HG03558 (cell line): ENCODE results near the gene SEC61B.
"Not testable (repeated sequence)": the region's sequence is repeated elsewhere in the genome, so short reads cannot be mapped to it uniquely, and the experiment has no call there.

Experiments used
- ATAC-seq: cut with Tn5 transposase; IDR thresholded peaks from one replicate; pipeline ENCODE4 v1.9.1; 2021; ENCODE audit warnings: moderate number of reproducible peaks; ENCODE audit not compliant: unreplicated experiment; ENCODE audit errors: extremely low read depth

The SEC61B gene

DNA sequence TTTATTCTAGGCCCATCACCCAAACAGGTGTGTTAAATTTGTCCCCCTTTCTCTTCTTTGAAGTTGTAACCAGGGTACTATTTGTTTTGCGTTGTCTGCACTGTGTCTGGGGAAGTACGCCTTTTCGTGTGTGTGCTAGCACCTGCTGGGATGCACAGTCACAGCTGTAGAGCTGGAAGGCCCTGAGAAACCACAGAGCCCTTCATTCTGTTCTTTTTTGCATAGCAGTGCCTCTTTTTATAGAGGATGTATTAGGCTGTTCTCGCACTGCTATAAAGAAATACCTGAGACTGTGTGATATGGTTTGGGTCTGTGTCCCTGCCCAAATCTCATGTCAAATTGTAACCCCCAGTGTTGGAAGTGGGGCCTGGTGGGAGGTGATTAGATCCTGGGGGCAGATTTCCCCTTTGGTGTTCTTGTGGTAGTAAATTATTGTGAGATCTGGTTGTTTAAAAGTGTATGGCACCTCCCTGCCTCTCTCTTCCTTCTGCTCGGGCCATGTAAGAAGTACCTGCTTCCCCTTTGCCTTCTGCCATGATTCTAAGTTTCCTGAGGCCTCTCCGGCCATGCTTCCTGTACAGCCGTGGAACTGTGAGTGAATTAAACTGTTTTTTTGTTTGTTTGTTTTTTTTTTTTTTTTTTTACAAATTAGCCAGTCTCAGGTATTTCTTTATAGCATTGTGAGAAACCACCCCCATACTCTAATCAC, 14.0 kb downstream of the SEC61B start:
- peak; percentile 90 for ATAC-seq

DNA sequence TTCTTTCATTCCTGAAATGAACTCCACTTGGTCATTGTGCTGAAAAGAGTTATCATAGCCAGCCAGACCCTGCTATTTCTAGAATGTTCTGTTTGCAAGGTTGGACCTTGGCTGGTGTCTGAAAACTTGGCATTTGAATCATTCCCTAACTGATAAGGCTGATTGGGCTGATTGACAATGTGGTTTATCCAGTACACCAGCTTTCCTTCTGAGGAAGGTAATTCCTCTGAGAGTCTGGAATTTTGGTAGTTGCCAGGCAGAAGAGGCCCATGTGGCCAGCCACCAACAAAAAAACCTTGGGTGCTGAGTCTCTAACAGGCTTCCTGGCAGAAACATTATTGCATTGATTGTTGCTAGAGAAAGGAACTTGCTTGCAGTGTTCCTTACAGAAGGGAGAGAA, 15.3 kb downstream of the SEC61B start:
- no peak for ATAC-seq

DNA sequence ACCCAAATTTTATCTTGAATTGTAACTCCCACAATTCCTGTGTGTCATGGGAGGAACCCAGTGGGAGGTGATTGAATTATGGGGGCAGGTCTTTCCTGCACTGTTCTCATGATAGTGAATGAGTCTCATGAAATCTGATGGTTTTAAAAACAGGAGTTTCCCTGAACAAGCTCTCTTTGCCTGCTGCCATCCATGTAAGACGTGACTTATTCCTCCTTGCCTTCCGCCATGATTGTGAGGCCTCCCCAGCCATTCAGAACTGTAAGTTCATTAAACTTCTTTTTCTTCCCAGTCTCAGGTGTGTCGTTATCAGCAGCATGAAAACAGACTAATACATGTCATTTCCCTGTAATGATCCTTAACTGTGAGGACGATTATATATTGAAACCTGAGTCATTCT, 15.8 kb downstream of the SEC61B start:
- ATAC-seq = not testable (repeated sequence)

DNA sequence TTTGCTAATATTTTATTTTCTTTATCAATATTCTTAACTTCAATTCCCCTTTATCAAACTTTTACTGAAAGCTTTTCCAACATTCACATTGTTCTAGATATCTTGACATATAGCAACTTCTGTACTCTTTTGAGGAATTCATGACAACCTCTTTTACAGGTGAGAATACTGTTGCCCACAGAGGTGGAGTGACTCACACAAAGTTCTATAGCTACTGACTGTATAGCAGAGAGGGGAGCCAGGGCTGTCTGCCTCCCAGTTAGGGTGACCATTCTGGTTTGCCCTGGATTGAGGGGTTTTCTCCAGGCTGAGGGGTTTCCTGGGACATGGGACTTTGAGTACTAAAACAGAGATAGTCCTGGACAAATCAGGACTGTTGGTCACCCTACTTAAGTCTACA, 16.2 kb downstream of the SEC61B start:
- ATAC-seq = no peak

DNA sequence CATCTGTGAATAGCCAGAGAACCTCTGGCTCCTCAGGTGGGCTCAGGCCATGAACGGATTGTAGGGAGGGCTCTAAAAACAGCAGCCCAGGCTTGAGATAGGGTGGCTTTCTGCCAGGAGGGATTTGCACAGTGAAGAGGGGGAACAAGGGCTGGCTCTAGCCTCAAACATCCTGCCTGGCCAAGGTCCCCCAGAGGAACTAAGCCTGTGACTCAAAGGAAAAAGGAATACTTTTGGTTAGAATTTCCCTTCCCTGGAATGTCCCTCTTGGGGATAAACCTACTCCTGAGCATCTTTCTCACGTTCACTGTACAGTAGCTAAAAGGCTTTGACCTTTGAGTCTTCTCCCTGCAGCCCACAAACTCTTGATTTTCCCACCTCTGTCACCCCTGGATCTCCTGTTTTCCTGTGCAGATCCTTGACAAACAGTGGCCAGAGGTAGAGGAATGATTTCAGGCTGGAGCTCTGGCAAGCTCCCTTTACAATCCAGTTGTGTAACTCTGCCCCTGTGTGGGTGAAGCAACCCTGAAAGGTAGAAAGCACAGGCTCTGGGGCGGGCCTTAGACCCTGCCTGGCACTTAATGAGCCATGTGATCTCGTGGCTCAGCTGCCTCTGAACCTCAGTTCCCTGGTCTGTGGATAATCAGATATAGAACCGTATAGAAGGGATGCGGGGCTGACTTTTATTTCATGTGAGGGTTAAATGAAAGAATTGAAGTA, 17.4 kb downstream of the SEC61B start:
- ATAC-seq = no peak

DNA sequence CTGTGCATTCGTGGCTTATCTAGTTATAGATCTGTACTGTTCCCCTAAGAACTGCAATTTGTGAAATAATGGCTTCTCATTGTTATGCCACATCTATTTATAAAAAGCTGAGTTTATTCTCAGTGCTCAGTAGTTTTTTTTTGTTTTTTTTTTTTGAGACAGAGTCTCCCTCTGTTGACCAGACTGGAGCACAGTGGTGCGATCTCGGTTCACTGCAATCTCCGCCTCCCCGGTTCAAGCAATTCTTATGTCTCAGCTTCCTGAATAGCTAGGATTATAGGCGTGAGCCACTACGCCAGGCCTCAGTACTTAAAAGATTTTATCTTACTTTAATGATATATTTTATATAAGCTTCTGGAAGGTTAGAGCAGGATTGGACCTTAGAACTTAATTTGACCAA, 19.0 kb downstream of the SEC61B start:
- no peak for ATAC-seq

DNA sequence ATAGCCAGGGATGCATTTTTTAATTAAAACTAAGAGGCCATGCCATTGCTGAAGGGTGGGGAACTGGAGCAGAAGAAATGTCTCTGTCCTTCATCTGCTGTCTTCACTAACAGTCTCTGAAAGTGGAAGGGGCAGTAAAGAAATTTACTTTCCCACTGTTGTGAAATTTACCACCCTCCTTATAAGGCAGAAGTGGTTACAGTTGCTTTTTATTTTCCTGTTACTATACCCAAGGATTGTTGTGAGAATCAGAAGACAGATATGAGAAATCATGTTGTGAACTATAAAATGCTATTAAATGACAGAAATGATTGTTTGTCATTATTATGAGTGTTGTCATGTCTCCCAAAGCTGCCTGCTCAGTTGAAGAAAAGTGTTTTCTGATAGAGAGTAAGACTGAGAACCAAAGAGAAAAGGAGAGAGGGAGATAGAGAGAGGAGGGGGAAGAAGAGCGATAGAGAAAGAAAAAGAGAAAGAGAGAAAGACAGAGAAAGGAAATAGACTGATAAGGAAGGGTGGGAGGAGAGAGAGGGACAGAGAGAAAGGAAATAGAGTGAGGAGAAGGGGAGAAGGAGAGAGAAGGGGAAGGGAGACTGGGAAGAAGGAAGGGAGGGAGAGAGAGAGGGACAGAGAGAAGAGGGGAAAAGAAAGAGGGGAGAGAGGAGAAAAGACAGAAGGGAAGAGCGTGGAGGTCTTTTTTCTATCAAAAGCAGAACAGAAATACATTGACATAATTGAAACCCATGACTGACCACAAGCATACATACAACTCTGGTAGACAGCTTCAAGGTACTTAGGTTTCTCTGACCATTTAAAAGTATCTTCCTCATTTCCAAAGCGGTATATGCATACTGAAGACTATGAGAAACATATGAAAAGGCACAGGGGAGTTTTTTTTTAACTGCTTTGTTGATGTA, 22.5 kb downstream of the SEC61B start:
- ATAC-seq = peak; percentile 82

DNA sequence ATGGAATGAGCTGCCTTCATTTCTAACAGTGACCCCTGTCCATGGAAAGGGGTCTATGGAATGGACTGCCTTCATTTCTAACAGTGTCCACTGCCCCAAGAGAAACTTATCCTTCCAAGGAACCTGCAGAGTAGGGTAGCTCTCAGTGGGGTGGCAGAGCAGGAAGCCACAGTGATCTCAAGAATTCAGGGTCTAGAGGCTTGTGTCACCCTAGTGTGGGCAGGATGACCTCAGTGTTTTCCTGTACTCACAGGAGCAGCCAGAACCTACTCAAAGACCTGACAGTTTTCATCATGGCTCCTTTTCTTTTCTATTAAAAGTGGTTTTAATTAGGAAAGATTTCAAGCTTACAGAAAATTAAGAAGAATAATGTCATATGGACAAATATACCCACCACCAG, 27.5 kb downstream of the SEC61B start:
- no peak for ATAC-seq

DNA sequence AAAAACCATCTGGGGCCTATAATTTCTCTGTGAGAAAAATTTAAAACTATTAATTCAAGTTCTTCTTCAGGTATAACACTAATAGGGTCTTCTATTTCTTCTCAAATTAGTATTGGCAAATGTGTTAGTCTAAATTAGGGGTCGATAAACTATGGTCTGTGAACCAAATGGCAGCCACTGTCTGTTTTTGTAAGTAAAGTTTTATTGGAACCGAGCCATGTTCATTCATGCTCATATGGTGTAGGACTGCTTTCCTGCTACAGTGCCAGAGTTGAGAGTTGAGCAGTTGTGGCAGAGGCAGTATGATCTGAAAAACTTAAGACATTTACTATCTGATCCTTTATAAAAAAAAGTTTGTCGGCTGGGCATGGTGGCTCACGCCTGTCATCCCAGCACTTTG, 29.1 kb downstream of the SEC61B start:
- no peak for ATAC-seq

DNA sequence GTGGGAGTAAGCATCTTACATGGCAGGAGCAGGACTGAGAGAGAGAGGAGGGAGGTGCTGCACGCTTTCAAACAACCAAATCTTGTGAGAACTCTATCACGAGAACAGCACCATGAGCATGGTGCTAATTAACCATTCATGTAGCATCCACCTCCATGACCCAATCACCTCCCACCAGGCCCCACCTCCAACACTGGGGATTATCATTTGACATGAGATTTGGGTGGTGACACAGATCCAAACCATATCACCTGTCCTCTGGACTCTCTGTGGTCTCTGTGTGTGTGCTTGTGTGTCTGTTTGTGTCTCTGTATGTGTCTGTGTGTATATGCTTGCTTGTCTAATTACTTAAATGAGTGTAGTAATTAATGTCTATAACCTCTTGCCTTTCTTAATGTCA, 31.1 kb downstream of the SEC61B start:
- peak; percentile 27 for ATAC-seq

DNA sequence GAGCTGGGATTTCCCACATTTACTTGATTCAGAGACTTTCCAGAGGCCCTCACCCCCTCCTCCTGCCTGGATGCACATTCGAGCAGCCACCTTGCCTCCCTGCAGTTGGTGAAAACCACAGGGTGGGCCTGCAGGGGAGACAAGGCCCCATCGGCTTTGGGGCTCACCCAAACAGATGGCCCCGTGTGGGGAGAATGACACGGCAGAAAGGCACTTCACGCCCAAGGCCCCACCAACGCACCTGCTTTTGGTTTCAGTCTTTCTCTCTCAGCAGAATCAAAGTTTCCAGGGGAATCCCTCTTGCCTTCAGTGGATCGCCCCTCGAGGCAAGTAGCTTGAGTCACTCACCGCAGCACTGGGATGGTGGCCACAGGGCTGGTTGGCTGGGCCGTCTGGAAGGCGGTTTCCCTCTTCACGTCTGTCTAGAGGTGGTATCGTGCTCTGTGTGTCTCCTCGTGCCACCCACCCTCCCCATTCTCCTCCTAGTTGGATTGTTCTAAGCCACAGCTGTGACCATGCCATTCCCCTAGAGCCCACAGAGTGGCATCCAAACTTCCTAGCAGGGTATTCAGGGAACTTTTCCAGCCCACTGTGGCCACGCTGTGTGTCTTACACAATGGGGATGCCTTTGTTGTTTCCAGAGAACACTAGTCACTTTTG, 31.8 kb downstream of the SEC61B start:
- ATAC-seq = peak; percentile 68

DNA sequence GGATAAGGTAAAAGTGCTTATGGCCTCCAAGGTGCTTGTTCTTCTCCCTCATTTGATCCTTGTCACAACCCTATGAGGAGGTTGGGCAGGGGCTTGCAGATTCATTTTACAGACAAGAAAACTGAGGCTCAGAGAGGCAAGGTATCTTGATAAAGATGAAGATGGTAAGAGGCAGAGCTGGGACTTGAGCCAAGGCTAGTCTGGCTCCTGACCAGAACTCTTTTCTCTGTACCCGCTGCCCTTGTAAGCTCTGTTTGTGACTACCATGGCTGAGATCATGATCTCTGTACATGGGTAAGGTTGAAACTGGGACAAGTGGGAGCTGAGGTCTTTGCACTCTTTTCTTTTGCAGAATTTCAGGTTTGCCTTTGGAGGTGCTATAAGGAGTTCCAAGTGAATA, 33.6 kb downstream of the SEC61B start:
- no peak for ATAC-seq

DNA sequence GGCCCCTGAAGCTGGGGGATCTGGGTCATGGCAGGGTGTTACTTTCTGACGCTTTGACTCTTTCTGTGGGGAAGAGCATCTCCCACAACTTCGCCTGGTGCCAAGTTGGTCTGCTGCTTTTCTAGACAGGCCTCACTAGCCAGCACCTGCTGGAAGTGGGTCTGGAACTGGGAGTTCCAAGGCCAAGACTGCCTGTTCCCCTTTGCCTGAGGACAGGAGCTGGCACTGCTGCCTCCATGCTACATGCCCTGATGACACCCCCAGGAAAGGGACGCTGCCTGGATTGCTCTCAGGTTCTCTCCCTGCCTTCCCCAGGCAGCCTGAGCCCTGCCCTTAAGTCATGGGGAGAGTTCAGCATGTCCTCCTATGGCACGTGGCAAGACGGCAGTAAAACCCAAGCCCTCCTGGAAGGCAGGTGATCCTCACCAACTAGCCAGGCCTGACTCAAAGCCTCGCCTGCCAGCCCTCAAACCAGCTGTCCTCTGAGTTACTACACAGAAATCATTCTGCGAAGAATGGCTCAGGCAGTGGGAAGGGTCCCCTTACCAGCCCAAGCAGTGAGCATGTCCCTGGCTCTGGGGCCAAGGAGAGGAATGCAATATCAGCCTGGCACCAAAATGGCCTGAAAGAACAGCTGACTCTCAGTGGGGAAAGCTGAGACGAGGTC, 35.8 kb downstream of the SEC61B start:
- ATAC-seq = no peak

DNA sequence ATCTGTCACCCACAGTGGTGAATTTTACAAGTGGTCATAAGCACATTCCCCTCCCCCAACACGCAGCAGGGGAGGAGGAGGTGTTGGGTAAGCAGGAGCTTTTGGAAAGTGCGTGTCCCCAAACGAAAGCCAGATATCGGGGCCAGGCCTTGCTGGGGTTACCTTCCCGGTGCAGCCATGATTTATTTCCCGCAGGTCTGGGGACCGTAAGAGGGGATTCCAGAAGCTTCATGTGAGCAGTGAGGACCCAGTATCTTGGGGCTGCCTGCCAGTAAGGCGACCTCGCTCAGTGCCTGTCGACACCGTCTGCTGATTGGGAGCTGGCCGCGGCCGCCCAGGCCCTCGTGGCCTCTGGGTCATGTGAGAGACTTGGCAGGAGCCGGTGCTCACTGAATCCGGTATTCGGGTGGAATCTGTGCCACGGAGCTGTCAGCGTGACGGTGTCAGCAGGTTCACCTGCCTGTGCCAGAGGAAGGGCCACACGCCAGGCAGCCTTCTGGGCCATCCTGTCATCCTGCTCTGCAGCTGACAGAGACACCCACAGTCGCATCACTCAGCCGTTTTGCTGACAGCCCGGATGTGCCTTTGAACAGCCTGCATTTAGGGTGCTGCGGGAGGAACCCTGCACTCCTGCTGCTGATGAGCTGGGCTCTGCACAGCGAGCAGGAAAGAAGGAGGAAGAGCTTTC, 37.3 kb downstream of the SEC61B start:
- no peak for ATAC-seq

DNA sequence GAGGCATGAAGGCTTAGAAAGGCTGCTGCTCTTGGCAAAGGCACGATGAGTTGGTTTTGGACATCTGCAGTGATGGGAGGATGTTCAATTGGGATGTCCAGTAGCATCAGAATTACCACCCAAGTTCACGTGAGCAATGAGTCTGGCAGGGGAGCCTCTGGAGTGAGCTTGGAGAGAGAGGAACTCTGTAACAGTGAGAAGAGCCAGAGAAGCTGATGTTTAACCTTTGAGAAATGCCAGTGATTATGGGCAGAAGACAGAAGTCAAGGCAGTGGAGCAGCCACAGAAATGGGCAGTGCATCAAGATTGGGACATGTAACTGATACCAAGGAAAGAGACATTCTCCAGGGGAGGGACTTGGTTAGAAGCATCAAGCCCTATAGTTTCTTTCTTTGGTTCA, 39.8 kb downstream of the SEC61B start:
- ATAC-seq = no peak

DNA sequence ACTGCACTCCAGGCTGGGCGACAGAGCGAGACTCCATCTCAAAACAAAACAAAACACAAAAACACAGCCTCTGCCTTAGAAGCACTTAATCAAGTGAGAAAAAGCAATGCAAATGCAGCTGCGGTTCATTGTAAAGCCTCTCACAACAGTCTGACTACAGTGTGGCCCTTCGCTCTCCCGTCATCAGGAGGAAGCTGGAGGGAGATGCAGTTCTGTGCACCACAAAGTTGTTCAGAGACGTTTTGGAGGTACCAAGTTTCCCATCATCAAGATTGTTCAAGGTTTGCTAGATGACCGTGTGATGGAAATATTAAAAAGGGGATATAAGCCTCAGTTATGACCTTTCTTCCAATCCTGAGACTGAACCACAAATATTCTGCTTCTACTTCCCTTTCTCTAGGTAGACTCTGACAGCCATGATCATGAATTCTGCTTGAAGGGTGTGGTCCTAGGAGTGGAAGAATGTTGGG, 40.9 kb downstream of the SEC61B start:
- ATAC-seq = no peak

DNA sequence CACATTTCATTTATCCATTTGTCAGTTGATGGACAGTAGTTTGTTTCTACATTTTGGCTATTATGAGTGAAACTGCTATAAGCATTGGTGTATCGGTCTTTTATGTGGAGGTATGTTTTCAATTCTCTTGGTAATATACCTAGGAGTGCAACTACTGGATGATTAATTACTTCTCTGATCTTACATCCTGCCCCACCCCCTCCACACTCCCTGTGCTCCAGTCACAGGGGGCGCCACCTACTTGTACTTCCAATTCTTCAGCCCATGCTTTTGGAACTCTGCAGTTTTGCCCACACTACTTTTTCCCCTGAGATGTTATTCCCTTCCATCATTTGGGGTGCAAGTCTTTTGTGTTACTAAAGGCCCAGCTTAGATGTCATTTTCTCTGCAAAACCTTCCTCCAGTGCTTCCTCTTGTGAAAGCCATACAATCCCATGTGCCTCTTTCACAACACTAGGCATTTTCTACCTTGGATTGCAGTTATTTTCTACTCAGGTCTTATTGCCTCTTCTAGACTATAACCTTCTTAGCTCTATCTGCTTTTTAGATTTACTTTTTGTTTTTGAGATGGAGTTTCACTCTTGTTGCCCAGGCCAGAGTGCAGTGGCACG, 42.1 kb downstream of the SEC61B start:
- ATAC-seq = no peak

DNA sequence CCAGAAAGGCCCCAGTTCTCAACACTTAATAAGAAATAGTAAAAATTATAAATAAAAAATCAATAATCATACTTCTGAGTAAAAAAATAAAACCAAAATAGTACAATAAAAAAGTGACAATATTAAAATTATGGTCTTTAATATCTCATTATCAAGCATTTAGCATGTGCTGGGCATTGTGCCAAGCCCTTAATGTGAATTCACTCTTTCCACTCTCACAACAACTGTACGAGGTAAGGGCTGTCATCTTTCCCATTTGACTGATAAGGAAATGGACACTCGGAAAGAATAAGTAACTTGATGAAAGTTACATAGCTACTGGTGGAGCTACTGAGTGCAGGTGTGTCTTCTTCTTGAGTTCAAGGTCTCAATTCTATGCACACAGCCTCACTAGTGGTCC, 43.6 kb downstream of the SEC61B start:
- ATAC-seq = no peak
